ENCODE measurements around the gene RELN. TPM values are rescaled to one million over a fixed set of nuclear protein-coding genes. Genes with fewer than 3 reads are reported as not detected.

Gene RELN
- total and polyA plus RNA-seq, 2 donors (not counting 1 experiment from before 2014, with no cell fraction given): not detected

DNA sequence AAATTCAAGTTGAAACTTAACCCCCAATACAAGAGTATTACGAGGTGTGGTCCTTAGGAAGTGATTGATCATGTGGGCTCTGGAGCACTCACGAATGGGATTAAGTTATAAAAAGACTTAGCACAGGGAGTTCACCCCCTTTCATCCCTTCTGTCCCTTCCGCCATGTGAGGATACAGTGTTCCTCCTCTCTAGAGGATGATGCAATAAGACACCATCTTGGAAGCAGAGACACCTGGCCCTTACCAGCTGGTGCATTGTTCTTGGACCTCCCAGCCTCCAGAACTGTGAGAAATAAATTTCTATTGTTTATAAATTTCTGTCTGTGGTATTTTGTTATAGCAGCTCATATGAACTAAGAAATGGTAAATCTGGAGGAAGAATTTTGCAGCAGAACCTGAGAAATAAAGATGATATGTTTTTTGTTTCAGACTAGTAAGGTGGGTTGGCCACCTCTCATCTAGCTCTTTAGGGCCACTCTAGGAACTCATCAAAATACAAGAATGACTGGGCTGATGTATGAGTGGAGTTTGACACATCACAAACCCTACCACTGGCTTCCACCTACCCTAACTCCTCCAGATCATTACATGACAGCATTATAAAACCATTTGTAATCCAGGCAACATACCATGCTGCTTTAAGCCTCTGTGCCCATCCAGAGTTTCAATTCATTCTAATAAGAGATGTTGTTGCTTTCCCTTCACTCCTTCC lies 565.8 kb downstream of the RELN start:
- H3K27ac Mint-ChIP-seq: no peak overlapping the region
- intact Hi-C loops (cut with micrococcal nuclease): no loop called here
- POLR2A ChIA-PET: no interaction called here
- Histone ChIP-seq H3K36me3 (replicated peaks in 1 of 2; ENCODE audit: control extremely low read depth in 1 of 2, control insufficient read depth in 1 of 2, extremely low read depth in 1 of 2, insufficient read depth in 2 of 2, low read length in 1 of 2) (no peaks in the 10 kb centered on the region), H3K4me3 (ENCODE audit: control extremely low read depth in 1 of 5, extremely low read depth in 1 of 5, insufficient read depth in 1 of 5, low read depth in 2 of 5, low read length in 4 of 5) (no peak overlapping the region), H4K20me1 (ENCODE audit: control insufficient read depth, insufficient read depth, low read length, poor library complexity, severe bottlenecking) (no peaks in the 10 kb centered on the region), H3K4me2 (replicated peaks; ENCODE audit: low read depth, low read length, poor library complexity, severe bottlenecking) (no peak overlapping the region), H3K9me3 (ENCODE audit: control extremely low read depth in 1 of 3, control insufficient read depth in 2 of 3, insufficient read depth in 1 of 3, low read length in 2 of 3) (no peaks in the 10 kb centered on the region), H3K4me1 (ENCODE audit: control insufficient read depth in 2 of 2, insufficient read depth in 2 of 2, low read length in 2 of 2) (no peaks in the 10 kb centered on the region), H3K27ac (ENCODE audit: low read length in 2 of 2) (no peak overlapping the region), H2AFZ (ENCODE audit: insufficient read depth, low read depth, low read length, poor library complexity, severe bottlenecking) (no peak overlapping the region), H3K27me3 (replicated peaks in 1 of 4; ENCODE audit: control extremely low read depth in 1 of 4, control insufficient read depth in 3 of 4, insufficient read depth in 4 of 4, low read length in 3 of 4) (peaks cover 0 to 3% (median 0%) of the 10 kb centered on the region in 4 experiments), H3K79me2 (ENCODE audit: control insufficient read depth, insufficient read depth, low read length) (no peaks in the 10 kb centered on the region), H3K9ac (ENCODE audit: low read length) (no peak overlapping the region)
- no peaks in the 10 kb centered on the region for H3K4me1 Mint-ChIP-seq
- ATAC-seq (ENCODE audit: low read depth): no peak
- CTCF ChIA-PET: no interaction called here
- peaks cover 22% of the 10 kb centered on the region for H3K27me3 Mint-ChIP-seq
- no peaks in the 10 kb centered on the region for H3K9me3 Mint-ChIP-seq (ENCODE audit: insufficient read depth)
- no peak for DNase-seq
- TF ChIP-seq, protein P1, sequence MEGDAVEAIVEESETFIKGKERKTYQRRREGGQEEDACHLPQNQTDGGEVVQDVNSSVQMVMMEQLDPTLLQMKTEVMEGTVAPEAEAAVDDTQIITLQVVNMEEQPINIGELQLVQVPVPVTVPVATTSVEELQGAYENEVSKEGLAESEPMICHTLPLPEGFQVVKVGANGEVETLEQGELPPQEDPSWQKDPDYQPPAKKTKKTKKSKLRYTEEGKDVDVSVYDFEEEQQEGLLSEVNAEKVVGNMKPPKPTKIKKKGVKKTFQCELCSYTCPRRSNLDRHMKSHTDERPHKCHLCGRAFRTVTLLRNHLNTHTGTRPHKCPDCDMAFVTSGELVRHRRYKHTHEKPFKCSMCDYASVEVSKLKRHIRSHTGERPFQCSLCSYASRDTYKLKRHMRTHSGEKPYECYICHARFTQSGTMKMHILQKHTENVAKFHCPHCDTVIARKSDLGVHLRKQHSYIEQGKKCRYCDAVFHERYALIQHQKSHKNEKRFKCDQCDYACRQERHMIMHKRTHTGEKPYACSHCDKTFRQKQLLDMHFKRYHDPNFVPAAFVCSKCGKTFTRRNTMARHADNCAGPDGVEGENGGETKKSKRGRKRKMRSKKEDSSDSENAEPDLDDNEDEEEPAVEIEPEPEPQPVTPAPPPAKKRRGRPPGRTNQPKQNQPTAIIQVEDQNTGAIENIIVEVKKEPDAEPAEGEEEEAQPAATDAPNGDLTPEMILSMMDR (IDR thresholded peaks at IDR 0.05): no peak
- WGBS (ENCODE audit: insufficient coverage): no CpG with 5 or more reads among the region's 3 CpGs
- H3K4me3 Mint-ChIP-seq: no peak overlapping the region

Small RNAs within 50 kb of the gene (small RNA-seq; reads per million reads assigned to genes)
- gene RF00019 (ENCODE audit: insufficient read length, low read depth, low replicate concordance): not detected

Other genes with a start within 250 kb of the RELN start
- gene ORC5, start 218.4 kb upstream of the RELN start, total RNA-seq: 18.1 and 20.2 TPM in 2 replicates
- gene ORC5, start 218.4 kb upstream of the RELN start, polyA plus RNA-seq: 5.0 and 6.8 TPM in 2 replicates

Data from B cell (primary cell).